WTC11 (cell line): ENCODE results near the gene PDZD8. TPM values are rescaled to one million over a fixed set of nuclear protein-coding genes. Genes with fewer than 3 reads are reported as not detected.

Experiments used
- ATAC-seq: fragments of 200-7000 bp; cut with Tn5 transposase; 2 replicates; pipeline ENCODE4 v1.10.0; 2021; ENCODE audit warnings: mild to moderate bottlenecking, moderate library complexity
- CTCF ChIA-PET: fragments of 300-600 bp; sonication (Branson Sonifier 250); formaldehyde crosslinking; loops from one replicate; lab custom pipeline; 2021; ENCODE audit warnings: antibody characterized with exemption; lab: Charles Lee
- POLR2A ChIA-PET: fragments of 350-600 bp; sonication (Branson Sonifier 250); formaldehyde crosslinking; loops from one replicate; lab custom pipeline; 2021; ENCODE audit warnings: antibody characterized with exemption; lab: Charles Lee
- DNase-seq: peaks from one replicate; pipeline ENCODE4 v3.0.0; 2021; ENCODE audit warnings: low spot score
- H3K27ac Mint-ChIP-seq: 2 replicates; pipeline ENCODE4 v1.8.0; 2021; ENCODE audit warnings: mixed read lengths
- H3K27me3 Mint-ChIP-seq: 2 replicates; pipeline ENCODE4 v1.8.0; 2021; ENCODE audit warnings: low read depth, mild to moderate bottlenecking, moderate library complexity, mixed read lengths
- H3K36me3 Mint-ChIP-seq: 2 replicates; pipeline ENCODE4 v1.8.0; 2021; ENCODE audit warnings: mixed read lengths
- H3K4me1 Mint-ChIP-seq: 2 replicates; pipeline ENCODE4 v1.8.0; 2022; ENCODE audit warnings: mixed read lengths
- H3K4me3 Mint-ChIP-seq: 2 replicates; pipeline ENCODE4 v1.8.0; 2021; ENCODE audit warnings: mild to moderate bottlenecking, moderate library complexity, mixed read lengths
- H3K9me3 Mint-ChIP-seq: 2 replicates; pipeline ENCODE4 v1.8.0; 2021; ENCODE audit warnings: mixed read lengths
- ATF2 ChIP-seq: sonication (generic); formaldehyde crosslinking; IDR thresholded peaks from 2 replicates; pipeline ENCODE4 v1.8.1; 2022; ENCODE audit warnings: low read depth, missing genetic modification reagents, borderline replicate concordance
- ATF6 ChIP-seq: sonication (generic); formaldehyde crosslinking; IDR thresholded peaks from 2 replicates; pipeline ENCODE4 v1.8.1; 2023; ENCODE audit warnings: mild to moderate bottlenecking, missing genetic modification reagents
- ETV6 ChIP-seq: sonication (generic); formaldehyde crosslinking; IDR thresholded peaks from 2 replicates; pipeline ENCODE4 v1.8.1; 2022; ENCODE audit warnings: mild to moderate bottlenecking, missing genetic modification reagents
- FOXK1 ChIP-seq: sonication (generic); formaldehyde crosslinking; IDR thresholded peaks from 2 replicates; pipeline ENCODE4 v1.8.0; 2022; ENCODE audit warnings: mild to moderate bottlenecking, moderate library complexity, missing genetic modification reagents
- GTF2I ChIP-seq: fragments of 250-450 bp; sonication (Bioruptor Pico); conservative IDR thresholded peaks from 2 replicates; pipeline ENCODE4 v1.4.0; 2021; ENCODE audit warnings: mild to moderate bottlenecking
- MAX ChIP-seq: sonication (generic); formaldehyde crosslinking; IDR thresholded peaks from 2 replicates; pipeline ENCODE4 v1.8.0; 2022; ENCODE audit warnings: mild to moderate bottlenecking, missing genetic modification reagents
- MYBL2 ChIP-seq: sonication (generic); formaldehyde crosslinking; IDR thresholded peaks from 2 replicates; pipeline ENCODE4 v1.8.1; 2023; ENCODE audit warnings: mild to moderate bottlenecking, moderate library complexity, missing genetic modification reagents
- NR1H2 ChIP-seq: sonication (generic); formaldehyde crosslinking; IDR thresholded peaks from 2 replicates; pipeline ENCODE4 v1.9.0; 2021; ENCODE audit warnings: mild to moderate bottlenecking, moderate library complexity, missing genetic modification reagents
- SMAD3 ChIP-seq: sonication (generic); formaldehyde crosslinking; IDR thresholded peaks from 2 replicates; pipeline ENCODE4 v1.8.0; 2022; ENCODE audit warnings: missing genetic modification reagents, mild to moderate bottlenecking, borderline replicate concordance
- SP1 ChIP-seq: sonication (generic); formaldehyde crosslinking; conservative IDR thresholded peaks from 2 replicates; pipeline ENCODE4 v1.8.1; 2022; ENCODE audit warnings: missing genetic modification reagents
- USF2 ChIP-seq: sonication (generic); formaldehyde crosslinking; IDR thresholded peaks from 2 replicates; pipeline ENCODE4 v1.8.1; 2023; ENCODE audit warnings: mild to moderate bottlenecking, missing genetic modification reagents, moderate library complexity
- ZNF219 ChIP-seq: sonication (generic); formaldehyde crosslinking; IDR thresholded peaks from 2 replicates; pipeline ENCODE4 v1.8.0; 2023; ENCODE audit warnings: missing genetic modification reagents, mild to moderate bottlenecking, borderline replicate concordance
- ZNF232 ChIP-seq: sonication (generic); formaldehyde crosslinking; IDR thresholded peaks from 2 replicates; pipeline ENCODE4 v1.8.0; 2022; ENCODE audit warnings: mild to moderate bottlenecking, missing genetic modification reagents
- total RNA-seq: library from RNA; stranded (reverse); gene quantifications from 3 replicates; pipeline ENCODE4 v1.2.3, GENCODE V29; 2021
- TF ChIP-seq, protein P1 (sequence below): sonication (generic); formaldehyde crosslinking; IDR thresholded peaks from 2 replicates; pipeline ENCODE4 v1.8.1; 2023; ENCODE audit warnings: mild to moderate bottlenecking, missing genetic modification reagents, moderate library complexity
- TF ChIP-seq, protein P2 (sequence below): sonication (generic); formaldehyde crosslinking; conservative IDR thresholded peaks from 2 replicates; pipeline ENCODE4 v1.8.1; 2023; ENCODE audit warnings: mild to moderate bottlenecking, low read depth, missing genetic modification reagents, moderate library complexity
- TF ChIP-seq, protein P3 (sequence below): sonication (generic); formaldehyde crosslinking; IDR thresholded peaks from 2 replicates; pipeline ENCODE4 v1.8.0; 2022; ENCODE audit warnings: missing genetic modification reagents
- TF ChIP-seq, protein P4 (sequence below): sonication (generic); formaldehyde crosslinking; IDR thresholded peaks from 2 replicates; pipeline ENCODE4 v1.8.1; 2023; ENCODE audit warnings: mild to moderate bottlenecking, moderate library complexity, missing genetic modification reagents

PDZD8 gene
- total RNA-seq, 1 experiment from 2014 or later: 52.7 TPM

DNA sequence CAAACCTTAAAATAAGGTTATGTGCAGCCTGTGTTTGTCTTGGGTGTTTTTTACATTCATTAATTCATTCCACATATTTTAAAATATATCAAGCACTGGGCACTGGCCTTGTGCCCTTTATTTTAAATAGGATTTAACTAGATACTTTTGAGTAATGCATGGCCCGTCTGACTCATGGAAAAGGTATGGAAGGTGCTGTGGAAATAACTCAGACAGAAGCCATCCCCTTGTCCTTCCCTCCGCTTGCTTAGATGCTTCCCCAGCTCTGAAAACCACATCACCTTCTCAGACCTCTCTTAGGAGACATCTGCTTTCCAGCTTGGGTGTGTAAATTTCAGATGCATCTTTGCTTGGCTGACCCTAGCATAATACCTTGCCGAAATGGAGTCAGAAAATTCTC lies 103.8 kb downstream of the PDZD8 start:
- peaks cover 5% of the 10 kb centered on the region; the same call in 1 of the 2 replicates for H3K4me1 Mint-ChIP-seq
- H3K27me3 Mint-ChIP-seq: no peaks in the 10 kb centered on the region
- ATAC-seq (no peak), DNase-seq (no peak)
- H3K4me3 Mint-ChIP-seq: no peak overlapping the region
- TF ChIP-seq ATF2 (CRISPR knock-in tag) (no peak), ZNF232 (no peak), ETV6 (CRISPR knock-in tag) (no peak), ATF6 (CRISPR knock-in tag) (no peak), MAX (no peak), MYBL2 (no peak), USF2 (CRISPR knock-in tag) (no peak)
- TF ChIP-seq, protein P1, sequence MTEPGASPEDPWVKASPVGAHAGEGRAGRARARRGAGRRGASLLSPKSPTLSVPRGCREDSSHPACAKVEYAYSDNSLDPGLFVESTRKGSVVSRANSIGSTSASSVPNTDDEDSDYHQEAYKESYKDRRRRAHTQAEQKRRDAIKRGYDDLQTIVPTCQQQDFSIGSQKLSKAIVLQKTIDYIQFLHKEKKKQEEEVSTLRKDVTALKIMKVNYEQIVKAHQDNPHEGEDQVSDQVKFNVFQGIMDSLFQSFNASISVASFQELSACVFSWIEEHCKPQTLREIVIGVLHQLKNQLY (CRISPR knock-in tag): no peak
- 0 out of 2 replicates have a peak, but pooled peaks cover 3% of the 10 kb centered on the region for H3K36me3 Mint-ChIP-seq
- no peaks in the 10 kb centered on the region for H3K9me3 Mint-ChIP-seq
- POLR2A ChIA-PET: no interaction called here
- CTCF ChIA-PET: no interaction called here
- 0 out of 2 replicates have a peak overlapping the region, but pooled peaks have one; percentile 66 for H3K27ac Mint-ChIP-seq

DNA sequence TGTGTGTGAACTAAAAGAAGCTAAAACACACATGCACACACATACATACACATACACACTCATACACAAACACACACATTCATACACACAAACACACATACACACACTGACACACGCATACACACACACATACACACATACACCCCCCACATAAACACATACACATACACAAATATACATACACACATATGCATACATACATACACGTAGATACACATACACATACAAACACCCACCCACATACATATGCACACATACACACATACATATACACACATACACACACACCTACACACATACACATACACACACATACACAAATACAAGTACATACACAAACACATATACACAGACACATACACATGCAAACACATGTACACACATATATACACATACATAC lies 106.3 kb downstream of the PDZD8 start:
- DNase-seq (no peak), ATAC-seq (no peak)
- Mint-ChIP-seq H3K27me3 (no peaks in the 10 kb centered on the region), H3K4me3 (no peak overlapping the region), H3K9me3 (no peaks in the 10 kb centered on the region), H3K27ac (no peak overlapping the region), H3K4me1 (peaks cover 5% of the 10 kb centered on the region; the same call in 1 of the 2 replicates), H3K36me3 (0 out of 2 replicates have a peak, but pooled peaks cover 3% of the 10 kb centered on the region)
- ChIA-PET CTCF (no interaction called here), POLR2A (no interaction called here)
- TF ChIP-seq NR1H2 (CRISPR knock-in tag) (no peak), GTF2I (CRISPR knock-in tag) (no peak), SP1 (no peak), MYBL2 (no peak), ZNF219 (no peak), FOXK1 (CRISPR knock-in tag) (no peak), SMAD3 (CRISPR knock-in tag) (no peak)
- TF ChIP-seq, protein P2, sequence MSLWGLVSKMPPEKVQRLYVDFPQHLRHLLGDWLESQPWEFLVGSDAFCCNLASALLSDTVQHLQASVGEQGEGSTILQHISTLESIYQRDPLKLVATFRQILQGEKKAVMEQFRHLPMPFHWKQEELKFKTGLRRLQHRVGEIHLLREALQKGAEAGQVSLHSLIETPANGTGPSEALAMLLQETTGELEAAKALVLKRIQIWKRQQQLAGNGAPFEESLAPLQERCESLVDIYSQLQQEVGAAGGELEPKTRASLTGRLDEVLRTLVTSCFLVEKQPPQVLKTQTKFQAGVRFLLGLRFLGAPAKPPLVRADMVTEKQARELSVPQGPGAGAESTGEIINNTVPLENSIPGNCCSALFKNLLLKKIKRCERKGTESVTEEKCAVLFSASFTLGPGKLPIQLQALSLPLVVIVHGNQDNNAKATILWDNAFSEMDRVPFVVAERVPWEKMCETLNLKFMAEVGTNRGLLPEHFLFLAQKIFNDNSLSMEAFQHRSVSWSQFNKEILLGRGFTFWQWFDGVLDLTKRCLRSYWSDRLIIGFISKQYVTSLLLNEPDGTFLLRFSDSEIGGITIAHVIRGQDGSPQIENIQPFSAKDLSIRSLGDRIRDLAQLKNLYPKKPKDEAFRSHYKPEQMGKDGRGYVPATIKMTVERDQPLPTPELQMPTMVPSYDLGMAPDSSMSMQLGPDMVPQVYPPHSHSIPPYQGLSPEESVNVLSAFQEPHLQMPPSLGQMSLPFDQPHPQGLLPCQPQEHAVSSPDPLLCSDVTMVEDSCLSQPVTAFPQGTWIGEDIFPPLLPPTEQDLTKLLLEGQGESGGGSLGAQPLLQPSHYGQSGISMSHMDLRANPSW (CRISPR knock-in tag): no peak
- TF ChIP-seq, protein P3, sequence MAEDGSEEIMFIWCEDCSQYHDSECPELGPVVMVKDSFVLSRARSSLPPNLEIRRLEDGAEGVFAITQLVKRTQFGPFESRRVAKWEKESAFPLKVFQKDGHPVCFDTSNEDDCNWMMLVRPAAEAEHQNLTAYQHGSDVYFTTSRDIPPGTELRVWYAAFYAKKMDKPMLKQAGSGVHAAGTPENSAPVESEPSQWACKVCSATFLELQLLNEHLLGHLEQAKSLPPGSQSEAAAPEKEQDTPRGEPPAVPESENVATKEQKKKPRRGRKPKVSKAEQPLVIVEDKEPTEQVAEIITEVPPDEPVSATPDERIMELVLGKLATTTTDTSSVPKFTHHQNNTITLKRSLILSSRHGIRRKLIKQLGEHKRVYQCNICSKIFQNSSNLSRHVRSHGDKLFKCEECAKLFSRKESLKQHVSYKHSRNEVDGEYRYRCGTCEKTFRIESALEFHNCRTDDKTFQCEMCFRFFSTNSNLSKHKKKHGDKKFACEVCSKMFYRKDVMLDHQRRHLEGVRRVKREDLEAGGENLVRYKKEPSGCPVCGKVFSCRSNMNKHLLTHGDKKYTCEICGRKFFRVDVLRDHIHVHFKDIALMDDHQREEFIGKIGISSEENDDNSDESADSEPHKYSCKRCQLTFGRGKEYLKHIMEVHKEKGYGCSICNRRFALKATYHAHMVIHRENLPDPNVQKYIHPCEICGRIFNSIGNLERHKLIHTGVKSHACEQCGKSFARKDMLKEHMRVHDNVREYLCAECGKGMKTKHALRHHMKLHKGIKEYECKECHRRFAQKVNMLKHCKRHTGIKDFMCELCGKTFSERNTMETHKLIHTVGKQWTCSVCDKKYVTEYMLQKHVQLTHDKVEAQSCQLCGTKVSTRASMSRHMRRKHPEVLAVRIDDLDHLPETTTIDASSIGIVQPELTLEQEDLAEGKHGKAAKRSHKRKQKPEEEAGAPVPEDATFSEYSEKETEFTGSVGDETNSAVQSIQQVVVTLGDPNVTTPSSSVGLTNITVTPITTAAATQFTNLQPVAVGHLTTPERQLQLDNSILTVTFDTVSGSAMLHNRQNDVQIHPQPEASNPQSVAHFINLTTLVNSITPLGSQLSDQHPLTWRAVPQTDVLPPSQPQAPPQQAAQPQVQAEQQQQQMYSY (CRISPR knock-in tag): no peak
- TF ChIP-seq, protein P4, sequence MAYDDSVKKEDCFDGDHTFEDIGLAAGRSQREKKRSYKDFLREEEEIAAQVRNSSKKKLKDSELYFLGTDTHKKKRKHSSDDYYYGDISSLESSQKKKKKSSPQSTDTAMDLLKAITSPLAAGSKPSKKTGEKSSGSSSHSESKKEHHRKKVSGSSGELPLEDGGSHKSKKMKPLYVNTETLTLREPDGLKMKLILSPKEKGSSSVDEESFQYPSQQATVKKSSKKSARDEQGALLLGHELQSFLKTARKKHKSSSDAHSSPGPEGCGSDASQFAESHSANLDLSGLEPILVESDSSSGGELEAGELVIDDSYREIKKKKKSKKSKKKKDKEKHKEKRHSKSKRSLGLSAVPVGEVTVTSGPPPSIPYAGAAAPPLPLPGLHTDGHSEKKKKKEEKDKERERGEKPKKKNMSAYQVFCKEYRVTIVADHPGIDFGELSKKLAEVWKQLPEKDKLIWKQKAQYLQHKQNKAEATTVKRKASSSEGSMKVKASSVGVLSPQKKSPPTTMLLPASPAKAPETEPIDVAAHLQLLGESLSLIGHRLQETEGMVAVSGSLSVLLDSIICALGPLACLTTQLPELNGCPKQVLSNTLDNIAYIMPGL (CRISPR knock-in tag): no peak
